OCI-LY7 (cell line): ENCODE results near the gene TNS1. TPM values are rescaled to one million over a fixed set of nuclear protein-coding genes. Genes with fewer than 3 reads are reported as not detected.

ENCODE experiments used
- BruUV-seq: library from RNA; stranded (reverse); fragments of 400-500 nt; replicated peaks from 2 replicates; lab custom pipeline; 2021; lab: Mats Ljungman, UMichigan
- CTCF ChIA-PET: fragments of 300-600 bp; sonication (Branson Sonifier 250); formaldehyde crosslinking; loops from one replicate; lab custom pipeline; 2022; ENCODE audit warnings: antibody characterized with exemption; ENCODE audit not compliant: unreplicated experiment; lab: Charles Lee
- POLR2A ChIA-PET: fragments of 300-600 bp; sonication (Branson Sonifier 250); formaldehyde crosslinking; loops from one replicate; lab custom pipeline; 2022; ENCODE audit warnings: antibody characterized with exemption; lab: Charles Lee
- DNase-seq: peaks from one replicate; pipeline ENCODE4 v3.0.0-alpha.2; 2015; ENCODE audit warnings: low spot score
- H2AFZ ChIP-seq: fragments of 200-600 bp; sonication (generic), shearing (Covaris generic); 2 replicates; pipeline ENCODE4 v1.6.1; 2014; ENCODE audit warnings: mild to moderate bottlenecking, antibody characterized with exemption, low read length, moderate library complexity
- H3K27ac ChIP-seq: fragments of 200-600 bp; sonication (generic); 2 replicates; pipeline ENCODE4 v1.5.1; 2014; ENCODE audit warnings: mixed run types, low read depth, mild to moderate bottlenecking, moderate library complexity, low read length, inconsistent platforms; ENCODE audit not compliant: poor library complexity, severe bottlenecking
- H3K36me3 ChIP-seq: fragments of 200-600 bp; sonication (generic); 2 replicates; pipeline ENCODE4 v1.6.1; 2014; ENCODE audit warnings: mild to moderate bottlenecking, antibody characterized with exemption, low read length, moderate library complexity, mixed read lengths; ENCODE audit not compliant: insufficient read depth
- H3K4me1 ChIP-seq: fragments of 200-600 bp; sonication (generic); 2 replicates; pipeline ENCODE4 v1.5.1; 2014; ENCODE audit warnings: mild to moderate bottlenecking, low read length; ENCODE audit not compliant: insufficient read depth, poor library complexity, severe bottlenecking
- H3K4me2 ChIP-seq: fragments of 200-600 bp; sonication (generic); 2 replicates; pipeline ENCODE4 v1.6.1; 2014; ENCODE audit warnings: mild to moderate bottlenecking, low read length
- H3K4me3 ChIP-seq: fragments of 200-600 bp; sonication (generic); 2 replicates; pipeline ENCODE4 v1.5.1; 2014; ENCODE audit warnings: mild to moderate bottlenecking, low read depth, low read length; ENCODE audit not compliant: poor library complexity, severe bottlenecking
- H3K79me2 ChIP-seq: fragments of 200-600 bp; sonication (generic); 2 replicates; pipeline ENCODE4 v1.6.1; 2016; ENCODE audit warnings: low read depth, mild to moderate bottlenecking, low read length, moderate library complexity, mixed read lengths; ENCODE audit not compliant: insufficient read depth
- H3K9me2 ChIP-seq: fragments of 200-600 bp; sonication (generic); 2 replicates; pipeline ENCODE4 v1.6.1; 2016; ENCODE audit warnings: mild to moderate bottlenecking, low read length, mixed read lengths; ENCODE audit not compliant: insufficient read depth
- H3K9me3 ChIP-seq: fragments of 200-600 bp; sonication (generic); 2 replicates; pipeline ENCODE4 v1.6.1; 2014; ENCODE audit warnings: mild to moderate bottlenecking, mixed run types, low read length, mixed read lengths
- H4K20me1 ChIP-seq: fragments of 200-600 bp; sonication (generic); 2 replicates; pipeline ENCODE4 v1.6.1; 2014; ENCODE audit warnings: mild to moderate bottlenecking, antibody characterized with exemption, low read length, moderate library complexity, mixed read lengths; ENCODE audit not compliant: insufficient read depth
- EZH2phosphoT487 ChIP-seq: fragments of 200-600 bp; sonication (generic); IDR thresholded peaks from 2 replicates; pipeline ENCODE4 v1.6.1; 2018; ENCODE audit warnings: low read depth, borderline replicate concordance, mild to moderate bottlenecking, mixed run types, antibody characterized with exemption, low read length, moderate library complexity, mixed read lengths
- intact Hi-C: fragments of 100-400 bp; cut with micrococcal nuclease; formaldehyde crosslinking; loops from one replicate; pipeline ENCODE4 v1.10.0; 2022; ENCODE audit not compliant: unreplicated experiment
- total RNA-seq, 2 experiments: library from RNA; depleted of rRNA in 1 of 2; stranded (reverse); fragments of >200 nt in 1 of 2; shearing (Covaris generic) in 1 of 2; gene quantifications; 2 replicates each; pipeline ENCODE4 v1.2.3, GENCODE V29; 2014 to 2022
- TF ChIP-seq, protein P1 (sequence below): fragments of 200-600 bp; sonication (generic); conservative IDR thresholded peaks from 2 replicates; pipeline ENCODE4 v1.5.1; 2014; ENCODE audit warnings: mild to moderate bottlenecking, antibody characterized with exemption, low read length, moderate library complexity, mixed read lengths

TNS1 gene
- total RNA-seq, 2 experiments from 2014 or later: not detected

DNA sequence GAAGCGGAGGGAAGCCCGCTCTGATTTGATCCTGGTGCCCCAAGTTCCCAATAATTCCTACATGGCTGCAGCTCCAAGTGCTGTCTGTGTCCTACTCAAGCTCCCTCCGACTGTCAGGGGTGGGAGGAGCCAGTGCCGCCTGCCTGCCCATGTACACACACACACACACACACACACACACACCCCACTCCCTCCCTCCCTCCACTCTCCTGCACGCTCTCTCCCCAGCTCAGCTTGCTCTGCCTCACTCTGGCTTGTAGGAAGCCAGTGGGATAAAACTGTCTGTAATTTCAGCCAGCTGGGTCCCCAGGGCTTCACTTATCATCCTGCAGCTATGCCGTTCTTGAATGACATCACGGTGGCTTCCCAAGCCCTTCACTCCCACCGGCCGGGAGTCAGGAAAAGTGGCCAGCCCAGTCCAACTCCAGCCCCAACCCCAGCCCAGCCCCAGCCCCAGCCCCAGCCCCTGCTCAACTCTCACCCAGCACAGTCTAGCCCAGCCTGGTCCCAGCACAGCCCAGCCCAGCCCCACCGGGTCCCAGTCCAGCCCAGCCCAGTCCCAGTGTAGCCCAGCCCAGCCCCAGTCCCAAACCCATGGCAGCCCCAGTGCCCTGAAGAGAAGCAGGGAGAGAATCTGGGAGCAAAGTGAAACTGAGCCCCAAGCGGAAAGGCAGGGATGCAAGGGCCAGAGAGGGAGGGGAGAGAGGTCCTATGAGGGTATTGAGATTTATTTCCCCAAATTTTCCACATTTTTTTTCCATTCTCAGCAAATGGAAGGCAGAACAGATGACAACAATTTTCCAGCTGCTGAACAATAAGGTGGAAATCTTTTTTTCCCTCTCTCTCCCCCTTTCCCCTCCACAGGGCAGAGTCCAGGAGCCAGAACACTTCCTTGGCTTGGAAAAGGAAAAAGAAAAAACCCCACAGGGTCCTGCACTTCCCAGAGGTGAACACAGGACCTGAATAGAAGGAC is 144.0 kb downstream of the TNS1 start:
- no peaks in the 10 kb centered on the region for H4K20me1 ChIP-seq
- H3K4me1 ChIP-seq: no peaks in the 10 kb centered on the region
- no peak overlapping the region for H2AFZ ChIP-seq
- TF ChIP-seq, protein P1, sequence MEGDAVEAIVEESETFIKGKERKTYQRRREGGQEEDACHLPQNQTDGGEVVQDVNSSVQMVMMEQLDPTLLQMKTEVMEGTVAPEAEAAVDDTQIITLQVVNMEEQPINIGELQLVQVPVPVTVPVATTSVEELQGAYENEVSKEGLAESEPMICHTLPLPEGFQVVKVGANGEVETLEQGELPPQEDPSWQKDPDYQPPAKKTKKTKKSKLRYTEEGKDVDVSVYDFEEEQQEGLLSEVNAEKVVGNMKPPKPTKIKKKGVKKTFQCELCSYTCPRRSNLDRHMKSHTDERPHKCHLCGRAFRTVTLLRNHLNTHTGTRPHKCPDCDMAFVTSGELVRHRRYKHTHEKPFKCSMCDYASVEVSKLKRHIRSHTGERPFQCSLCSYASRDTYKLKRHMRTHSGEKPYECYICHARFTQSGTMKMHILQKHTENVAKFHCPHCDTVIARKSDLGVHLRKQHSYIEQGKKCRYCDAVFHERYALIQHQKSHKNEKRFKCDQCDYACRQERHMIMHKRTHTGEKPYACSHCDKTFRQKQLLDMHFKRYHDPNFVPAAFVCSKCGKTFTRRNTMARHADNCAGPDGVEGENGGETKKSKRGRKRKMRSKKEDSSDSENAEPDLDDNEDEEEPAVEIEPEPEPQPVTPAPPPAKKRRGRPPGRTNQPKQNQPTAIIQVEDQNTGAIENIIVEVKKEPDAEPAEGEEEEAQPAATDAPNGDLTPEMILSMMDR: no peak
- no peak for TF ChIP-seq EZH2phosphoT487
- no peaks in the 10 kb centered on the region for H3K79me2 ChIP-seq
- BruUV-seq: no TSS peak
- POLR2A ChIA-PET: no interaction called here
- no peaks in the 10 kb centered on the region for H3K9me2 ChIP-seq
- H3K9me3 ChIP-seq: no peaks in the 10 kb centered on the region
- CTCF ChIA-PET: interaction anchor here (0.6 kb wide), 1 partner anchor 737 kb away, joined by 3 read pairs; no protein-coding TSS in a partner anchor
- DNase-seq: no peak
- H3K4me2 ChIP-seq: no peak overlapping the region
- H3K4me3 ChIP-seq: no peak overlapping the region
- no peak overlapping the region for H3K27ac ChIP-seq
- intact Hi-C loops: no loop called here
- no peaks in the 10 kb centered on the region for H3K36me3 ChIP-seq

DNA sequence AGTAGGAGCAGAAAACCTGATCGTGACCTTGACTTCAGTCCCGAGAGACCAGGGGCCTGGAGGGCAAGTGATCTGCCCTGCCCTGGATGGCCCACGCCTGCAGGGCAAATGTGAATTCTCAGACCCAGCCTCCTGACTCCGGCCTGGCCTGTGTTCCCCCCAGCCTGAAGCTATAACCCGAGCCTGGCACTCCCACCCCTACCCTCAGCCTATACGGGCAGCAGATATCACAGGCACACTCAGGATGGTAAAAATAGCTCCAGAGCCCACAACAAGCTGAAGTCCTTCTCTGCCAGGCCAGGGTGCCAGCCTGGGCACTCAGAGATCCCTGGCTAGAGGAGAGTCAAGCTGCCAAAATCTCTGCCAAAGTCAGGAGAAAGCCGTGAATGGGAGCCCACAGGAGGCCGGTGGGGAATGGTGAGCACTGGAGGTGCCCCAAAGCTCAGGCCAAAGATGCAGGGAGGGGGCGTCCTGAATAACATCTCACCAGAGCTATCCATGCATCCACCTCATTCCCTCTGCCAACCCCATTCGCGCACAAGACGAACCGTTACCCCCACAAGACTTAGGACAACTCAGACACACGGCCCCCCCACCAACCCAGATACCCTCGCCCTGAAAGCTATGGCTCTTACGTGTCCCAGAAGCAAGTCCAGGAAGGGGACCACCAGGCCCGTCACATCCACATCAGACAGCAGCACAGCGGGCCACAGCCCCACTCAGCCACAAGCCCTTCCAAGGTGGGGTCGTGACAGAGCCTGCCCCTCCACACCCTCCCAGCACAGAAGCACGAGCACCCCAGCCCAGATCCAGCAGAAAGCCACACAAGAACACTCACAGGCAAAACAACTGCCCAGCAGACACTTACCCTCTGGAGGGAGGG is 144.9 kb downstream of the TNS1 start:
- Histone ChIP-seq H3K27ac (no peak overlapping the region), H3K36me3 (no peaks in the 10 kb centered on the region), H3K79me2 (no peaks in the 10 kb centered on the region), H3K4me2 (no peak overlapping the region), H3K4me1 (no peaks in the 10 kb centered on the region), H2AFZ (no peak overlapping the region), H3K4me3 (no peak overlapping the region), H3K9me3 (no peaks in the 10 kb centered on the region), H3K9me2 (no peaks in the 10 kb centered on the region), H4K20me1 (no peaks in the 10 kb centered on the region)
- BruUV-seq: no TSS peak
- intact Hi-C loops: no loop called here
- CTCF ChIA-PET: interaction anchor here (0.6 kb wide), 1 partner anchor 736 kb away, joined by 3 read pairs; no protein-coding TSS in a partner anchor
- DNase-seq: no peak
- POLR2A ChIA-PET: no interaction called here
- TF ChIP-seq, protein P1: no peak
- TF ChIP-seq EZH2phosphoT487: no peak
